Measurements from ENCODE around the gene PRPS1. TPM values are rescaled to one million over a fixed set of nuclear protein-coding genes. Genes with fewer than 3 reads are reported as not detected.

Gene PRPS1
- total and polyA plus RNA-seq, 9 of the 15 experiments (the other 6 are each of a cell fraction or from before 2014, with no cell fraction given), result 47.8 to 175 (median 79.6) TPM

GRCh38 chrX:107662824-107663223 lies 34.5 kb downstream of the PRPS1 start (continued):
- TF ChIP-seq NEUROD1 (IDR thresholded peaks at IDR 0.05; ENCODE audit: borderline replicate concordance, low read depth, low read length, partially characterized antibody), result no peak
- no peak for TF ChIP-seq FOXP1 (CRISPR knock-in tag; IDR thresholded peaks at IDR 0.05)
- no peak for TF ChIP-seq SIN3B (IDR thresholded peaks at IDR 0.05; ENCODE audit: low read depth)
- TF ChIP-seq MIER1 (IDR thresholded peaks at IDR 0.05; ENCODE audit: low read depth), result no peak
- no peak for TF ChIP-seq ZEB2 (IDR thresholded peaks at IDR 0.05)
- TF ChIP-seq KLF6 (CRISPR knock-in tag; IDR thresholded peaks at IDR 0.05; ENCODE audit: borderline replicate concordance), result no peak
- no peak for TF ChIP-seq KLF1 (tag; IDR thresholded peaks at IDR 0.05)

- no TSS peak for BruUV-seq (replicated peaks)
- FAIRE-seq (no peak), DNase-seq (ENCODE audit: extremely low read depth in 1 of 4, low spot score in 3 of 4) (no peak), ATAC-seq (no peak)
- no peaks in the 10 kb centered on the region; a peak in 1 of 5 replicates for H3K4me1 ChIP-seq (replicated peaks in 1 of 2; ENCODE audit: control insufficient read depth in 2 of 2, insufficient read depth in 2 of 2, low read length in 2 of 2)
- H3K36me3 ChIP-seq (ENCODE audit: control insufficient read depth, insufficient read depth, low read length), result no peaks in the 10 kb centered on the region
- in situ Hi-C loops (cut with MboI) (no loop called here), intact Hi-C loops (cut with micrococcal nuclease) (no loop called here)
- H3K9me3 ChIP-seq (replicated peaks; ENCODE audit: control insufficient read depth, insufficient read depth, low read depth, low read length), result no peaks in the 10 kb centered on the region
- no peaks in the 10 kb centered on the region for H3K9me1 ChIP-seq (ENCODE audit: control insufficient read depth, insufficient read depth, low read length)
- H3K9ac ChIP-seq (ENCODE audit: insufficient read depth in 1 of 2, low read depth in 2 of 2, low read length in 2 of 2), result no peak overlapping the region
- H3K27me3 ChIP-seq (ENCODE audit: control insufficient read depth in 2 of 2, insufficient read depth in 2 of 2, low read length in 2 of 2), result no peaks in the 10 kb centered on the region
- no peaks in the 10 kb centered on the region for H4K20me1 ChIP-seq (replicated peaks; ENCODE audit: control insufficient read depth, insufficient read depth, low read length)
- H3K4me3 ChIP-seq, result no peak overlapping the region
- H3K27ac ChIP-seq (ENCODE audit: extremely low read depth, low read depth, low read length), result no peak overlapping the region
- no peak overlapping the region for H3K4me2 ChIP-seq (ENCODE audit: insufficient read depth, low read length)
- 80% methylated on average over 1 of the region's 1 CpG for WGBS (ENCODE audit: insufficient coverage, low coverage, missing lambda C conversion rate)
- POLR2A ChIA-PET, result no interaction called here
- H3K79me2 ChIP-seq (ENCODE audit: control insufficient read depth, insufficient read depth, low read length), result no peaks in the 10 kb centered on the region
- TF ChIP-seq GMEB1 (CRISPR knock-in tag; IDR thresholded peaks at IDR 0.05) (no peak), ZNF217 (CRISPR knock-in tag; IDR thresholded peaks at IDR 0.05) (no peak), IRF1 (CRISPR knock-in tag; IDR thresholded peaks at IDR 0.05; ENCODE audit: borderline replicate concordance) (no peak), MYC (IDR thresholded peaks at IDR 0.05; ENCODE audit: low read depth, low read length) (no peak), MYC (CRISPR knock-in tag; IDR thresholded peaks at IDR 0.05; ENCODE audit: borderline replicate concordance, low read depth) (no peak), ZNF586 (CRISPR knock-in tag; conservative IDR thresholded peaks at IDR 0.05) (no peak), SIRT6 (IDR thresholded peaks at IDR 0.05; ENCODE audit: low read depth, low read length) (no peak), THRB (CRISPR knock-in tag; conservative IDR thresholded peaks at IDR 0.05) (no peak), NFIC (IDR thresholded peaks at IDR 0.05) (no peak), TRIM28 (IDR thresholded peaks at IDR 0.05) (no peak), SRSF3 (IDR thresholded peaks at IDR 0.05; ENCODE audit: insufficient read depth, low read length) (no peak), SMARCA5 (IDR thresholded peaks at IDR 0.05) (no peak)
- CTCF ChIA-PET (ENCODE audit: low intra/inter-chr PET ratio), result no interaction called here
- H2AFZ ChIP-seq (ENCODE audit: low read depth, low read length), result no peak overlapping the region
Observed at GRCh38 chrX:107666931-107667330, 38.6 kb downstream of the PRPS1 start.
